GM23338 (cell line): ENCODE measurements around the gene PAFAH2. TPM values are rescaled to one million over a fixed set of nuclear protein-coding genes. Genes with fewer than 3 reads are reported as not detected.

Source experiments
- ATAC-seq: fragments of 200-7000 bp; cut with Tn5 transposase; 3 replicates; pipeline ENCODE4 v1.9.1; 2020
- DNase-seq: peaks from one replicate; pipeline ENCODE4 v3.0.0-alpha.2; 2015; ENCODE audit warnings: low spot score
- H2AFZ ChIP-seq: fragments of 200-600 bp; sonication (generic); 2 replicates; pipeline ENCODE4 v1.8.0; 2016; ENCODE audit warnings: antibody characterized with exemption, mild to moderate bottlenecking, moderate library complexity
- H3F3A ChIP-seq: fragments of 200-600 bp; sonication (generic); replicated peaks from 2 replicates; pipeline ENCODE4 v1.8.0; 2017; ENCODE audit warnings: antibody characterized with exemption, mixed run types, low read depth
- H3K27ac ChIP-seq: fragments of 200-600 bp; sonication (generic); 2 replicates; pipeline ENCODE4 v1.6.1; 2016; ENCODE audit warnings: low read depth
- H3K27me3 ChIP-seq: fragments of 200-600 bp; sonication (generic); 2 replicates; pipeline ENCODE4 v1.8.0; 2016; ENCODE audit warnings: mild to moderate bottlenecking, mixed run types, moderate library complexity; ENCODE audit not compliant: insufficient read depth
- H3K36me3 ChIP-seq: fragments of 200-600 bp; sonication (generic); 2 replicates; pipeline ENCODE4 v1.8.0; 2016; ENCODE audit warnings: mild to moderate bottlenecking; ENCODE audit not compliant: insufficient read depth
- H3K4me1 ChIP-seq: fragments of 200-600 bp; sonication (generic); 2 replicates; pipeline ENCODE4 v1.8.0; 2016; ENCODE audit warnings: mild to moderate bottlenecking, moderate library complexity; ENCODE audit not compliant: insufficient read depth
- H3K4me2 ChIP-seq: fragments of 200-600 bp; sonication (generic); 2 replicates; pipeline ENCODE4 v1.7.1; 2017; ENCODE audit warnings: mixed run types
- H3K4me3 ChIP-seq: fragments of 200-600 bp; sonication (generic); 2 replicates; pipeline ENCODE4 v1.6.1; 2016; ENCODE audit warnings: mixed run types
- H3K79me2 ChIP-seq: fragments of 200-600 bp; sonication (generic); replicated peaks from 2 replicates; pipeline ENCODE4 v1.8.0; 2017; ENCODE audit warnings: mild to moderate bottlenecking; ENCODE audit not compliant: insufficient read depth
- H3K9me2 ChIP-seq: fragments of 200-600 bp; sonication (generic); 2 replicates; pipeline ENCODE4 v1.8.0; 2017; ENCODE audit not compliant: insufficient read depth
- H4K20me1 ChIP-seq: fragments of 200-600 bp; sonication (generic); replicated peaks from 2 replicates; pipeline ENCODE4 v1.8.0; 2017; ENCODE audit warnings: mild to moderate bottlenecking; ENCODE audit not compliant: insufficient read depth
- H3K27ac Mint-ChIP-seq: 2 replicates; pipeline ENCODE4 v1.8.0; 2020; ENCODE audit warnings: inconsistent platforms, mild to moderate bottlenecking, moderate library complexity, mixed read lengths
- H3K27me3 Mint-ChIP-seq: 3 replicates; pipeline ENCODE4 v1.8.0; 2022; ENCODE audit warnings: low read depth, mild to moderate bottlenecking, moderate library complexity, mixed read lengths, inconsistent platforms; ENCODE audit not compliant: insufficient read depth, poor library complexity
- H3K36me3 Mint-ChIP-seq: 3 replicates; pipeline ENCODE4 v1.8.0; 2021; ENCODE audit warnings: low read depth, mild to moderate bottlenecking, inconsistent platforms, moderate library complexity, mixed read lengths
- H3K4me1 Mint-ChIP-seq: 3 replicates; pipeline ENCODE4 v1.8.0; 2020; ENCODE audit warnings: mild to moderate bottlenecking, inconsistent platforms, mixed read lengths
- H3K4me3 Mint-ChIP-seq: 3 replicates; pipeline ENCODE4 v1.8.0; 2021; ENCODE audit warnings: moderate library complexity, mild to moderate bottlenecking, inconsistent platforms, mixed read lengths
- H3K9me3 Mint-ChIP-seq: 3 replicates; pipeline ENCODE4 v1.8.0; 2020; ENCODE audit warnings: moderate library complexity, mild to moderate bottlenecking, inconsistent platforms, mixed read lengths
- CREB1 ChIP-seq: fragments of 250-450 bp; sonication (Bioruptor Pico); IDR thresholded peaks from 2 replicates; pipeline ENCODE4 v1.5.0; 2020; ENCODE audit warnings: low read depth, mild to moderate bottlenecking, moderate library complexity
- EZH2 ChIP-seq: fragments of 200-600 bp; sonication (generic); IDR thresholded peaks from one replicate; pipeline ENCODE4 v1.8.0; 2017; ENCODE audit warnings: antibody characterized with exemption, mild to moderate bottlenecking, low read depth; ENCODE audit not compliant: unreplicated experiment
- EZH2phosphoT487 ChIP-seq: fragments of 200-600 bp; sonication (generic); IDR thresholded peaks from one replicate; pipeline ENCODE4 v1.8.1; 2018; ENCODE audit warnings: antibody characterized with exemption; ENCODE audit not compliant: unreplicated experiment
- POLR2AphosphoS5 ChIP-seq: IDR thresholded peaks from 2 replicates; pipeline ENCODE4 v1.6.1; 2016; ENCODE audit warnings: antibody characterized with exemption, low read depth
- REST ChIP-seq: IDR thresholded peaks from one replicate; pipeline ENCODE4 v1.6.1; 2018; ENCODE audit warnings: antibody characterized with exemption; ENCODE audit not compliant: unreplicated experiment
- STAT1 ChIP-seq: IDR thresholded peaks from one replicate; pipeline ENCODE4 v1.6.1; 2016; ENCODE audit warnings: antibody characterized with exemption; ENCODE audit not compliant: unreplicated experiment
- ZNF114 ChIP-seq: fragments of 250-450 bp; sonication (Bioruptor Pico); IDR thresholded peaks from 2 replicates; pipeline ENCODE4 v1.5.0; 2020; ENCODE audit warnings: mild to moderate bottlenecking, moderate library complexity
- ZNF462 ChIP-seq: fragments of 250-450 bp; sonication (Bioruptor Pico); IDR thresholded peaks from 2 replicates; pipeline ENCODE4 v1.5.0; 2020; ENCODE audit warnings: mild to moderate bottlenecking, moderate library complexity
- polyA plus RNA-seq: library from polyadenylated mRNA; unstranded; fragments of >200 nt; fragmentation: Nextera tagmentation; extraction: Ambion mirVana; gene quantifications from 2 replicates; pipeline ENCODE4 v1.2.1, GENCODE V29; 2016
- total RNA-seq: library from RNA; depleted of rRNA; stranded (reverse); fragments of >200 nt; shearing (Covaris generic); gene quantifications from 2 replicates; pipeline ENCODE4 v1.2.3, GENCODE V29; 2014

PAFAH2 gene
- total and polyA plus RNA-seq, 2 experiments from 2014 or later = 5.7 to 10.3 TPM

- Mint-ChIP-seq H3K27me3 (peaks cover 13% of the 10 kb centered on the region), H3K4me1 (peaks cover 33% of the 10 kb centered on the region), H3K36me3 (no peaks in the 10 kb centered on the region), H3K27ac (no peak overlapping the region), H3K4me3 (peak overlapping the region; percentile 73), H3K9me3 (no peaks in the 10 kb centered on the region)
- peaks cover 14% of the 10 kb centered on the region for H3F3A ChIP-seq
- H3K27ac ChIP-seq = peak overlapping the region; percentile 90
- H3K4me1 ChIP-seq = peaks cover 34% of the 10 kb centered on the region
- peak; percentile 82 for ATAC-seq
- H3K9me2 ChIP-seq = no peaks in the 10 kb centered on the region
- peak overlapping the region; percentile 79 for H3K4me2 ChIP-seq
- peak; percentile 66; the same call in 1 of the 2 replicates for TF ChIP-seq POLR2AphosphoS5
- TF ChIP-seq EZH2phosphoT487 = no peak
- no peak for TF ChIP-seq ZNF462 (CRISPR knock-in tag)
- TF ChIP-seq REST = no peak
- no peak for TF ChIP-seq EZH2
- TF ChIP-seq STAT1 = no peak
- peak; percentile 3; the same call in 1 of the 2 replicates for TF ChIP-seq CREB1
- no peak for TF ChIP-seq ZNF114 (CRISPR knock-in tag)
- no peaks in the 10 kb centered on the region for H3K79me2 ChIP-seq
- no peaks in the 10 kb centered on the region for H4K20me1 ChIP-seq
- peak overlapping the region; percentile 94 for H2AFZ ChIP-seq
- H3K36me3 ChIP-seq = no peaks in the 10 kb centered on the region
- H3K27me3 ChIP-seq = peaks cover 6% of the 10 kb centered on the region
- H3K4me3 ChIP-seq = peak overlapping the region; percentile 59
- DNase-seq = peak; percentile 84
Measured at GRCh38 chr1:25922056-25922970, 75.5 kb downstream of the PAFAH2 start.
